Ovary (tissue), 9 donors: ENCODE data around the gene ADAT3. TPM values are rescaled to one million over a fixed set of nuclear protein-coding genes. Genes with fewer than 3 reads are reported as not detected.
"Not testable (repeated sequence)": the region's sequence is repeated elsewhere in the genome, so short reads cannot be mapped to it uniquely, and the experiment has no call there.

Source experiments
- DNase-seq, 5 donors: peaks; one replicate each; pipeline ENCODE4 v3.0.0-alpha.2; 2019 to 2020
- H3K27ac ChIP-seq, 2 donors: fragments of 200-600 bp; one replicate each; pipeline versions ENCODE4 v1.5.1 to v1.8.0; 2019 to 2022
- H3K27me3 ChIP-seq: fragments of 200-600 bp; one replicate; pipeline ENCODE4 v1.8.0; 2022
- H3K36me3 ChIP-seq: fragments of 200-600 bp; sonication (generic); one replicate; pipeline ENCODE4 v1.5.1; 2019
- H3K4me1 ChIP-seq: one replicate; pipeline ENCODE4 v1.8.1; 2013; ENCODE audit warnings: mild to moderate bottlenecking, moderate library complexity; ENCODE audit not compliant: insufficient read depth
- H3K4me3 ChIP-seq: fragments of 200-600 bp; sonication (generic); one replicate; pipeline ENCODE4 v1.5.1; 2017
- H3K9me3 ChIP-seq, 2 donors: fragments of 200-600 bp in 1 of 2; sonication (generic) in 1 of 2; one replicate each; pipeline versions ENCODE4 v1.5.1 to v1.8.1; 2013 to 2019; ENCODE audit warnings: mild to moderate bottlenecking in 1 of 2, moderate library complexity in 1 of 2
- CTCF ChIP-seq, 3 donors: fragments of 450-650 bp in 2 of 3; fragments of 200-600 bp in 1 of 3; IDR thresholded peaks; one replicate each; pipeline versions ENCODE4 v1.5.1 to v1.8.0; 2016 to 2022; ENCODE audit warnings: antibody characterized with exemption in 3 of 3, mild to moderate bottlenecking in 1 of 3
- EP300 ChIP-seq: sonication (generic); formaldehyde crosslinking; IDR thresholded peaks from one replicate; pipeline ENCODE4 v1.6.1; 2017; ENCODE audit warnings: antibody characterized with exemption
- POLR2A ChIP-seq: fragments of 450-650 bp; IDR thresholded peaks from one replicate; pipeline ENCODE4 v1.6.1; 2017; ENCODE audit warnings: antibody characterized with exemption, mild to moderate bottlenecking, moderate library complexity
- WGBS, 3 donors: extraction: QIAGEN DNeasy Blood & Tissue Kit in 1 of 3; methylation state at CpG; one replicate each; pipeline versions ENCODE4 v1.1.5 to v1.1.7; 2013 to 2017; 5-methylcytosine and 5-hydroxymethylcytosine counted together
- intact Hi-C, 4 donors: fragments of 100-400 bp; cut with DNase I; formaldehyde crosslinking; loops; one replicate each; pipeline versions ENCODE4 v1.11.0 to v1.15.1; 2022 to 2023
- polyA plus RNA-seq, 2 donors: library from polyadenylated mRNA; stranded (reverse); fragments of 200-250 nt in 1 of 2; fragments of 350-450 nt in 1 of 2; fragmentation: Illumina TruSeq in 1 of 2; extraction: RNeasy Lipid Tissue Mini Kit (QIAGEN cat#74804) in 1 of 2; gene quantifications; one replicate each; pipeline ENCODE4 v1.2.3, GENCODE V29; 2013 to 2014
- total RNA-seq, 7 donors: library from RNA; depleted of rRNA in 2 of 7; stranded (reverse); fragments of >200 nt in 2 of 7; fragmentation: NEBNext Ultra II Directional in 3 of 7; extraction: Animal tissue kit (Norgen Biotek cat#: 25700) in 3 of 7; gene quantifications; one replicate each; pipeline versions ENCODE4 v1.1.0 to v1.2.4, GENCODE V29; 2016 to 2023
- donor health status: DM: no; HTN: no; CAD: no; lungs with moderate emphysema.
- donor health status: DM: no; HTN: no; CAD: no.
- donor health status: Bipolar disorder and iron deficiency.
- donor health status: DM: yes; HTN: yes; CAD: no.
- donor health status: DM: no; HTN: no; CAD: no.
- donor health status: DM: yes; HTN: yes; CAD: no.

The ADAT3 gene
- total and polyA plus RNA-seq, 9 donors: 2.3 to 13.7 (median 4.3) TPM; not detected in 1

- 76 to 89% (median 79%) methylated on average over 13 of the region's 13 CpGs for WGBS, 3 donors
- Histone ChIP-seq H3K9me3 (no peaks in the 10 kb centered on the region), H3K4me1 (peaks cover 13% of the 10 kb centered on the region)
Measured at GRCh38 chr19:1871630-1872029, 33.6 kb upstream of the ADAT3 start.

GRCh38 chr19:1872807-1873523, 32.2 kb upstream of the ADAT3 start:
- Histone ChIP-seq H3K4me1 (peaks cover 13% of the 10 kb centered on the region), H3K9me3 (no peaks in the 10 kb centered on the region), H3K27me3 (no peaks in the 10 kb centered on the region), H3K4me3 (peak overlapping the region; percentile 17), H3K36me3 (no peaks in the 10 kb centered on the region), H3K27ac (peak overlapping the region; percentile 78 to 86)
- 62 to 80% (median 76%) methylated on average over 16 to 25 of the region's 25 CpGs for WGBS, 3 donors
- TF ChIP-seq EP300 (no peak), CTCF (IDR thresholded peaks at IDR 0.05) (no peak), POLR2A (no peak)
- DNase-seq: peak in 1 of 5 donors; percentile 45
- intact Hi-C loops: no loop called here

More at GRCh38 chr19:1871630-1872029, 33.6 kb upstream of the ADAT3 start:
- DNase-seq: peak in 1 of 5 donors; percentile 33
- Histone ChIP-seq H3K36me3 (no peaks in the 10 kb centered on the region), H3K4me3 (no peak overlapping the region), H3K27ac (no peak overlapping the region), H3K27me3 (no peaks in the 10 kb centered on the region)
- TF ChIP-seq POLR2A: no peak
- TF ChIP-seq EP300: no peak
- TF ChIP-seq CTCF (IDR thresholded peaks at IDR 0.05): no peak
- intact Hi-C loops: no loop called here

- intact Hi-C loops: no loop called here
- TF ChIP-seq POLR2A (no peak), EP300 (no peak), CTCF (IDR thresholded peaks at IDR 0.05) (no peak)
- WGBS, 3 donors: 3 to 19% (median 6%) methylated on average over 29 of the region's 29 CpGs
- Histone ChIP-seq H3K27ac (peak overlapping the region; percentile 78 to 86), H3K27me3 (no peaks in the 10 kb centered on the region), H3K9me3 (no peaks in the 10 kb centered on the region), H3K36me3 (no peaks in the 10 kb centered on the region), H3K4me1 (peaks cover 13% of the 10 kb centered on the region), H3K4me3 (peak overlapping the region; percentile 17)
- peak; percentile 73 to 88 (median 81) for DNase-seq
Measured at GRCh38 chr19:1873524-1874473, 31.4 kb upstream of the ADAT3 start.

- intact Hi-C loops: no loop called here
- WGBS, 3 donors: 3 to 7% (median 5%) methylated on average over 16 of the region's 16 CpGs
- H3K36me3 ChIP-seq: no peaks in the 10 kb centered on the region
- H3K9me3 ChIP-seq: no peaks in the 10 kb centered on the region
- peaks cover 13% of the 10 kb centered on the region for H3K4me1 ChIP-seq
- no peak for DNase-seq
- H3K4me3 ChIP-seq: peak overlapping the region; percentile 75
- no peaks in the 10 kb centered on the region for H3K27me3 ChIP-seq
- TF ChIP-seq CTCF (IDR thresholded peaks at IDR 0.05) (no peak), EP300 (no peak), POLR2A (no peak)
- H3K27ac ChIP-seq: peak overlapping the region in 1 of 2 donors; percentile 79
Measured at GRCh38 chr19:1874554-1875185, 30.5 kb upstream of the ADAT3 start.

- H3K9me3 ChIP-seq, H3K27me3 ChIP-seq, intact Hi-C loops, H3K36me3 ChIP-seq, DNase-seq: not testable (repeated sequence)
- 1 to 2% (median 1%) methylated on average over 11 of the region's 11 CpGs for WGBS, 3 donors
- Histone ChIP-seq H3K4me3 (peak overlapping the region; percentile 75), H3K27ac (peak overlapping the region in 1 of 2 donors; percentile 79), H3K4me1 (peaks cover 13% of the 10 kb centered on the region)
Measured at GRCh38 chr19:1875265-1875645, 29.9 kb upstream of the ADAT3 start.
